Femur (tissue), 1 donor: ENCODE results near the gene ERN1.
A peak's percentile ranks its signal among the peaks of the same experiment; 100 is the strongest.

ENCODE experiments used
- DNase-seq: peaks from one replicate; pipeline ENCODE4 v3.0.0-alpha.2; 2017

Gene ERN1

DNA sequence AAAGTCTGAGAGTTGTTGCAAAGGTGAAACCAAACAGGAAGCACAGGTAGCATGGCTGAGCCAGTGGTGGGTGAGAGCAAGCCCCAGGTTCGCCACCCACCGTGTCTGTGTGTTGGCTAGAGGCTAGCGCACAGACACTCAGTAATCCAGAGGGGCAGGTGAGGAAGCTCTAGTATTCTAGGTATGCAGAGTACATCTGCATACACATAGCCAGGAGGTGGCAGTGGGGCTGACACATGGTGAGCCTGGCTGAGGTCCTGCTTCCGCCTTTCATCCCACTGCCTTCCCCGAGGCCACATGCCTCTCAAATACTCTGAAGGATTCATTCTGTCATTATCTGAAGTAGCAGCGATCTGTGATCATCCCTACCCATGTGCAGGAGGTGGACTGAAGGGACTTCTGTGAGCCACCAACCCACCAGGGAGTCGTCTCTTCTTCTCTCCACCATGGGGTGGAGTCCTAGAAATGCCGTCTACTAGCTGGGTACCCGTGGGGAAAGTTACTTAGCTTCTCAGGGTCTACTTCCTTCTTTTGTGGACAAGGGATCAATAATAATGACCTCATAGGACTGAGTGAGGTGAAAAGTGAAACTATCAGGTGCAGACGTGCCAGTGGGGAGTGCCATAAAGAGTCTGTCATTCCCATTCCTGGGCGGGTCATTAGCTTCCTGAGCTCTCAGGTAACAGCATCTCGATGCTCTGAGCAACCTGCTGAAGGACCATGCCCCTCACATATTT lies 73.5 kb downstream of the ERN1 start:
- DNase-seq: no peak

DNA sequence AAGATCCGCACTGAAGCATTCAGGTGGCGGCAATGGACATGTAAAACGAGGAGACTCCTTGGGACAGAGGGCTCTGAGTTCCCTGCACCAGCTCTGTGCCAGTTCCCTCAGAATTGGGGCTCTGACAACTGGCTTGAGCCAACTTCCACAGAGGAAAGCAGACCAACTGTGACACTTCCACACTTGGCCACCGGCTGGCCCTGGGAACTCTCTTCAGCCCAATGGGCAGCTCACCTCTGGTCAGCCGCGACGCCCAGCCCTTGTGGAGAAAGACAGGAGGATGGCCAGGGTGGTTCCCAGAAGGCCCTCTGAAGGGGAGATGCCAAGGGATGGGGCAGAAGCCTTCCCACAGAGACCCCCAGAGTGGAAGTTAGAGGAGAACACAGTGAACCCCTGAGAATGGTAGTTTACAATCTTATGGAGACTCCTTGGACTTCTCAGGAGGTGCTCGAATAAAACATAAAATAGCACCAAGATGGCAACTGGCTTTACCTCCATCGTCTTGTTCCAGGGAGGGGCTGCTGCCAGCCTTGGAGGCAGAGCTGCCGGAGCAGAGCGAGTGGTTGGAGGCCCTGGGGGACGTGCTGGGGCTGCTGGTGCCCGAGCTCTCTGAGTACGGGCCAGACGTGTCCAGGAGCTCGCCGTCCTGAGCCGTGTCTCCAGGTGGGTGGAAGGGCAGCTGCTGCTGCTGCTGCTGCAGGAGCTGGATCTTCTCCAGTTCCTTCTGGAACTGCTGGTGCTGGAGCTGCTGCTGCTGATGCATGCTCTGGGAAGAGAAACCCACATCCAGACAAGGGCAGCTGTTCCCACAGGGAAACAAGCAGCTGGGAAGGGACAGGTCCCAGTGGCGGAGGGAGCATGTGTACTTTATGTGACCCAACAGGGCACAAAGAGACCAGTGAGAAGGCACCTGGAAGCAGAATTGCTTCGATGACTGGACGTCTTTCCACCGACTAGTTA lies 74.5 kb downstream of the ERN1 start:
- no peak for DNase-seq

DNA sequence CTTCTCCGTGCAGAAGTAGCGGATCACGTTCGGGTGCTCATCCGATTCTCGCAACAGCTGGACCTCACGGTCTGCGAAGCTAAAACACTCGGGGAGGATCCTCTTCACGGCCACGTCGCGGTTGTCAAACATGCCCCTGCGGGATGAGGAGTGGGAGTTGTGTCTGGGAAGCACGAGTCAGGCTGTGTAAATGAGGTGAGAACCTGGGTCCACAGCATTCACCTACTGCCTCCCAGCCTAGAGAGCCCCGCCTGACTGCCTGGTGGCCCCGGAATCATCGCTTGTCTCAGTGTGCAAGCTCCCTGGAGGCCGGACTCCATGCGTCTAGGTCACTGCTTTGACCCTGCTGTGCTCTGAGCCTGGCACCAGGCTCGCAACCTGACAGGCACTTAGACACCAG lies 75.6 kb downstream of the ERN1 start:
- DNase-seq: no peak

DNA sequence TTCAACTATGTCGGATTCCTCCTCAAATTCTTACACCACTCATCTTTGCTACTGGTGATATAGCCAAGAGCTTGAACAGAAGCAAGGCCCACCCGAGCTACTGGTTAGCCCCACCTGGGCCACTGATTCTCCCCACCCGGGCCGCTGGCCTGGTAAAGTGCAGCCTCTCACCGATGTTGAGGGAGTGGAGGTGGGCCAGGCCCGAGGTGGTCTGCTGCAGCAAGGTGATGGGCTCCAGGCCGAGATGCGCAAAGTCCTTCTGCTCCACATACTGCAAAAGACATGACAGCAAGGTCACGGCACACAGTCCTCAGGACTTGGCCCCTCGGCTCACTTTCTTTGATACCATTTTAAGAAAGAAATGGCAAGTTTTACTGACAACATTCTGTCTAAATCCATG lies 76.8 kb downstream of the ERN1 start:
- DNase-seq: no peak

GRCh38 chr17:64051153-64051552 lies 78.8 kb downstream of the ERN1 start:
- no peak for DNase-seq

GRCh38 chr17:64048805-64049204 lies 81.1 kb downstream of the ERN1 start:
- no peak for DNase-seq

DNA sequence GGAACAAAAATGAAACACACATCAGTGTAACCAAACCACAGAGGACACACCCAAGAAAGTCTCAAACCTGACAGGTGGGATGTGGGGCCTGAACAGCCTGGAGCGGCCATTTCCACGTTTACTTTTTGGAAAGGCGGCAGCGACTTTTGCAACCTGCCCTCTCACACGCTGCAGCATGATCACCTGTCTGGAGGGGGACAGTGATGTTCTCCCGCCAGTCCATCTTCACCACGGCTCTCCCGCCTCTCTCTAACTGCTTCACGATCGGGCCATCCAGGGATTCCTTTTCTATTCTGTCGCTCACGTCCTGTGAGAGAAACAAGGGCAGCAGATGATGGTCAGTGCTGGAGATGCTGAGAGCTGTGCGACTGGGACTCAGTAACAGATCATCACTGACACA lies 84.8 kb downstream of the ERN1 start:
- DNase-seq: no peak

- DNase-seq: no peak
Measured at GRCh38 chr17:64042700-64043485, 87.1 kb downstream of the ERN1 start.

DNA sequence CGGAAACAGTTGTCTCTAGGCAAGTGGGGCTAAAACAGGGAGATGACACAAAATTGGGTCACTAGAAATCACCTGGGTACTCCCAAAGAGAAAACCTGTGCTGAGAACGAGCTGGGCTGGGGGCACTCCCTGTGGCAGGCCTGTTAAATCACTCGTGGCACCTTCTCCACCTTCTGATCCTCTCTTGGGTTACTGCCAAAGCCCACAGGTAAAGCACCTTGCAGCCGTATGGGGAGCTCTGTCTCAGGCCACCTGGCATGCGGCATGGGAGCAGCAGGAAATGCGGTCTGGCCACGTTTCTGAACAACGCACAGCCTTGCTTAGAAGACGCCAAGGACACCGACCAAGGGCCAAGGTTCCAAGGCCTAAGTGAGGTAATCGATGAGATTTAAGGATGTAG lies 88.0 kb downstream of the ERN1 start:
- no peak for DNase-seq

GRCh38 chr17:64040206-64040605 lies 89.7 kb downstream of the ERN1 start:
- no peak for DNase-seq

DNA sequence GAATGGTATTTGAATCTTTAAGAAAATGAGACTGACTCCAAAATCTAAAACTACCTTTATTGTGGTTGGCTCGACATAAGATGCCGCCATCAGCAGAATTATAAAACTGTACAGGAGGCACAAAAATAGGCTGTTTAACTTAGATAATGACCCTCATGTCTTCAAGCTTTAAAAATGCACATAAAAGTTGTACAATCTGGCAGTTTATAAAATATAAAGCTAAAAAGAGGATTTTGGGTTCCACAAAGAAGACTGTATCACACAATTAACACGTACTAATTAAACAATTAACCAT lies 90.9 kb downstream of the ERN1 start:
- no peak for DNase-seq

DNA sequence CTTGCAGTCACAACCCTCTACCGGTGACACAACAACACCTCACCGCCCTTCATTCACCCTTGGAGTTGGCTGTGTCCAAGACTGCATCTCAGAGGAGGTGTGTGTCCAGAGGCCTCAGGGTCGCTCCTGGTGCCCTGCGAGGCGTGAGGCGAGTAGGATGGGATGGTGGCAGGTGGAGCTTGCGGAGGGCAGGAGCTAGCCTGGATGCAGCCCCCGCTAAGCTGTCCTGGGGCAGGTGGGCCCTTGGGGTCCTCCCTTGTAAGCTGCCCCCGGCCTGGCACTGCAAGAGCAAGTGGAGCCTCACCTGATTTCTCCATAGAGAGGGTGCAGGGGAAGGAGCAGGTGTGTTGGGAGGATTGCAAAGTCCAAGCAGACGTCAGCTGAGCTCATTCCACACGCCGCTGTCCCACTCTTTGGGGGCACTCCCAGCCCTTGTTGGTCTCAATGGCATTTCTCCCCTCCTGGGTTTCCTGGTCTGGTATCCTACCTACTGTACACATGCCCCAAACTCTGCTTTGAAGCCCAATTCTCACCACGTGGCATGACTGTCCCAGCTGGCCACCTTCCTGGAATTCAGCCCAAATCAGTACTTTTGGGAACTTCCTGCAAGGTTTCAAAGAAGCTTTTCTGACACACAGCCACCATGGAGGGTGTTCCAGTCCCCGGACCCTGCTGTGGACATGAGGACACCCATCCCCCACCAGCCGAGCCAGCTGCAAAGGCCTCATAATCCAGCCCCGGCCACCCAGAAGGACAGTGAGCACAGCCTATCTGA lies 91.4 kb downstream of the ERN1 start:
- DNase-seq: no peak

DNA sequence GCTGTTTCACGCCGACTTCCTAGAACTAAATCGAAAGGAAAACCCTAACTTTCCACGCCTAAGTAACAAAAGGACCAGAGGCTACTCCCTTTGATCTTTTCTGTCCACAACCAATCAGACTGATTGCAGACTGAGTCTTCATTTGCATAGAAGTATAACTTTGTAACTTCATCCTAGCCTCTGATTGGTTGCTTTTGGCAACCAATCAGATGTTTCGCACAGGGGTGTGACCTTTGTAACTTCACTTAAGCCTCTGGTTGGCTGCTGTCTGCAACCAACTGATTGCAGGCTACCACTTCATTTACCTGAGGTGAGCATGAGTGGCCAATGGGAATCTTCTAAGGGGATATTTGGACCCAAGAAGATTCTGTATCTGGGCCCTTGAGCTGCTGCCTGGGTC lies 92.1 kb downstream of the ERN1 start:
- DNase-seq: no peak

DNA sequence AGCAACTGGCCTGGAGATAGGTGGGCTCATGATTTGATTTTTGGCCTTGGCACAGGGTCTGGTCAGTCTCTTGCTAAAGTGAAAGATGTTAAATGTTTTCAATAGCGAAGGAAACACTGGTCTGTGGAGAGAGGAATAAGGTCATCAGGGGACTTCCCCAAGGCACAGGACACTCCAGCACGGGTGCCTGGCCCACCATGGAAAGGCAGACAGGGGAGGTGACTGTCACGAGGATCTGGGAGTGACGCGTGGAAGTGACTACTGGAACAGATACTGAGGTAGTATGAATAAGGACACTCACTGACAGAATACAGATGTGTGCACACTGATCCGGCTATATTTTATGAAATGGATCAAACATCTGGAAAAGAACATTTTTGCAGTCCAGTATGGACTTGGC lies 92.8 kb downstream of the ERN1 start:
- no peak for DNase-seq

DNA sequence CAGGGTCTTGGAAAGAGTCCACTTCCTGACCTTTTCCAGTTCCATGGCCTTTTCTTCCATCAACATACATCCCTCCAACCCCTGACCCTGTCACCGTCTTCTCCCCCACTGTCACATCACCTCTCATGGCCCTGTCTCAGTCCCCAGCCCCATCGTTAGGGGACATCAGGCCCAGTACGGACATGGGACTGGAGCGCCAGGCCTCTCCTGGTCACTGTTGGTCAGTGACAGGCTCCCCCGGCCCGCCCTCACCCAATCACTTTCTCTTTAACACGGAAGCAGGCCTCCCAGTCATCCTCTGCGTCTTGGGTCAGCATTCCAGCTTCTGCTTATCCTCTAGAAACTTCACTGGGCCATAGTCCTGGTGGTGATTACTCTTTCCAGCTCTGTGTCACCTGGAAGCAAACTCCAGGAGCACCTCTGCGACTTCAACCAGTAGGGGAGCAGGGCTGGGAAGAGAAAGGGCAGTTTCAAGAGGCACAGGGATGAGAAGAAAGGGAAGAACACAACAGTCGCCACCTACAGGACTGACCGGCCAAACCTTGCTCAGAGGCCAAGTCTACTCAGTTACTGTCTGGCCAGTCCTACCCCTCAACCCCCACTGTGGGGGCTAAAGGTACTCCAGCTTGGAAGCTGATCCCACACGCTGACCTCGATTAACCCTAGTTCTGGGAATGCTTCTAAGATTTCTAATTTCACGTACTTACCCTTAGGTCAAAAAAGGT lies 93.6 kb downstream of the ERN1 start:
- no peak for DNase-seq

DNA sequence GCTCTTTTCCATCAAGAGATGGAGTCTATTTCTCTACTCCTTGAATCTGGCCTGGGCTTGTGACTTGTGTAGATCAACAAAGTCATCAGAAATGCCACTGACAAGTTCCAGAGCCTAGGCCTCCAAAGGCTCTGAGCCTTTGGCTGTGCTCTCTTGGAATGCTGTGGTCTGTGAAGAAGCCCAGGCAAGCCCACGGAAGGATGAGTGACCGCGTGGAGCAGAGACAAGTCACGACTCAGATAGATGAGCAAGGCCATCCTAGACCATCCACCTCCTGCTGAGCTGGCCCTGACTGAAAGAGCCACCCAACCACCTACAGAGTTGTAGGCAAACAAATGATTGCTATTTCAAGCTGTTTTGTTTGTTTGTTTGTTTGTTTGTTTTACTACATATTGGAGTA lies 97.9 kb downstream of the ERN1 start:
- no peak for DNase-seq

DNA sequence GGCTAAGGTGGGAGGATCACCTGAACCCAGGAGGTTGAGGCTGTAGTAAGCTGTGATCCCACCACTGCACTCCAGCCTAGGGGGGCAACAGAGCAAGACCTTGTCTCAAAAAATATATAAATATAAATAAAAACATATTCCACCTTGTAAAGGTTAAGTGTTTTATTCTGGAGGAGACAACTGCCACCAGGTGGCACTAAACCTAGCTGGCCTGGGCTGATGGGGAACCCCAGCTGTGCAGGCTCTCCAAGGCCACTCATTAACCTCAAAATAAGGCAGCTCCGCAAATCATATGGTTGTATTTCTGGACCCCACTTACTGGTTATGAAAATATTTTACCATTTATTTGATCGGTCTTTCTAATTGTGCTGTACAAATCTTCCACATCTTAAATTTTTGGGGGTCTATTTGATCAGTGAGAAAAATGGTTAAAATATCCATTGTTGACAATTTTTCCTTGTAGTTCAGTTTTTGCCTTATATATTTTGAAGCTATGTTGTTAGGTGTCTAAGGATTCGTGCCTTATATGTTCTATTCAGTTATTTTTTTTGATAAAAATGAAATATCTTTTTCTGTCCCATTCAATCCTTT lies 101.0 kb downstream of the ERN1 start:
- peak; percentile 66 for DNase-seq

GRCh38 chr17:64025732-64026294 lies 104.1 kb downstream of the ERN1 start:
- peak; percentile 78 for DNase-seq

- DNase-seq: no peak
Measured at GRCh38 chr17:64024781-64025731, 104.9 kb downstream of the ERN1 start.

DNA sequence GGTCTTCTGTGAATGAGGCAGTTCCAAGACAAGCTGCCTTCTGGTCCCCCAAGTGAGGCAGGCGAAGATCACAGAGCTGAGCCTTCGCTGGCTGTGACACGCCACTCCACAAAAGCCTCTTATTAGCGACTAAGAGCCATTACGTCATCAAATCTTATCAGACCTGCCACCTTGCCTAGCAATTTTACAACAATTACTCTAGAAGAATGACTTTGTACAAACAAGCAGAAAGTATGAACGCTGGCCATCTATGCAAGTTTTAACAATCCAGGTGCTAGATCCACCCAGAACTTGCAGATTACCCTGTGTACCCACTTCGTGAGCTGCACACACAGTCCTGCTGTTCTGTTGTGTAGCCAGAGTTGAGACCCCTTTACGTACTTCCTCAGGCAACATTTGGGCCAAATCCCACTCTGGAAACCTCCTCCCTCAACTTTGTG lies 105.7 kb downstream of the ERN1 start:
- DNase-seq: no peak
